ENCODE data around the gene SLC39A8. TPM values are rescaled to one million over a fixed set of nuclear protein-coding genes. Genes with fewer than 3 reads are reported as not detected.

The SLC39A8 gene
- 19.0 and 20.4 TPM in 2 replicates for polyA plus RNA-seq (2011; rRNA removed)
- polyA plus RNA-seq (2012; cell fraction: cytosol; rRNA removed): 6.4 and 8.0 TPM in 2 replicates
- polyA plus RNA-seq (2012; cell fraction: nucleus; rRNA removed): 5.1 and 5.9 TPM in 2 replicates
- polyA plus RNA-seq (2017; fragmentation: RNase III; extraction: RNeasy Plus Mini Kit Qiagen cat#74134 plus additional on column Dnase treatment): 12.9 to 15.8 TPM (median 14.1 TPM) in 3 replicates
- polyA minus RNA-seq (2011; rRNA and poly(A)+ RNA removed): 9.4 and 10.4 TPM in 2 replicates

DNA sequence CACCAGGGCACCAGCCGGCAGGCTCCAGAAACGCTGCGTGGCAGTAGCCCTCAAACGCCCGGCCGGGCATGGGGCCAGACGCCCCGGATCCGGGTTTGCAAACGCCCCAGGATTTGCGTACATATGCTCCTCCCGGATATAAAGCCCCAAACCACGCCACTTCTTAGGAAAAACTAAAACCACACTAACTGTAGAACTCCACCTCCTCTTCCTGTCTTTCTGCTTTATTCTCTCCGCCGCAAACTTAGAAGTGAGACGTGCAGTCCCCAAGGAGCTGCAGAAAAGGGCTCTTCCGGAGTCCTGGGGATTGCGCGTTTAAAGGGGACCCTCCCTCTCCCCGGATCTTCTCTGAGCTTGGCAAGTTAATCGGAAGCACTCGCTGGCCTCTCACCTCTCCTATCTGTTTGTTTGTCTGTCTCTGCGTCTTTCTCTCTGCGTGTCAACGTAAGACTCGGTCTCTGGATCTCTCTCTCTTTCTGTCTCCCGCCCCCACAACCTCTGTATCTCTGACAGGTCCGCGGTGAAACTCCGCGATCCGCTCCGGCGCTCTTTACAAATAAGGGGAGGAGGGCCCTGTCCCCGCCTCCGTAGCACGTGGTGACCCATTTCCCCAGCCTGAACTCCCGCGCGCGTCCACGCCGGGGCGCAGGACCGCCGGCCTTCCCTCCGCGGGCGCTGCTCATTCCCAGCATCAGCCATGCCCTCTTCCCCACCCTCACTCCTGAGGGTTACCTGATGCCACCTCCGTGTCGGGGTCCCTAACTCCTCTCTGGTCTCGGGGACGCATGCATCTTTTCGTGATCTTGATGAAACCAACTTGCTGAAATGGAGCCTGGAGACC lies at the start of gene SLC39A8:
TSS of gene SLC39A8 (minus strand) at position 529 of the 841 bp plus-strand sequence. CDS start 820 bp downstream, outside the sequence.
- H3K4me1 ChIP-seq: peaks cover 9% of the 10 kb centered on the region; the same call in 1 of the 3 replicates
- peak within 1 kb of the TSS; percentile 74 to 93 for H3K27ac ChIP-seq
- POLR2A ChIA-PET: interaction anchor here (1.8 kb wide), 1 partner anchor 86 kb away, joined by 9 read pairs; no protein-coding TSS in a partner anchor
- DNase-seq (ENCODE audit: low read depth in 1 of 2, low spot score in 1 of 2) (peak; percentile 75 to 89), ATAC-seq (peak; percentile 93 to 94), FAIRE-seq (no peak)
- WGBS (ENCODE audit: missing lambda C conversion rate): under 1% methylated on average over 51 of the region's 54 CpGs
- no peaks in the 10 kb centered on the region for H3K9me3 ChIP-seq
- H3K4me3 ChIP-seq: peak within 1 kb of the TSS; percentile 56
- peak within 1 kb of the TSS; percentile 84 for H3K4me2 ChIP-seq
- CTCF ChIA-PET: interaction anchor here (0.6 to 2.1 kb wide), 4 partner anchors 71 to 86 kb away, joined by 3 to 13 read pairs (median 4); no protein-coding TSS in a partner anchor
- TF ChIP-seq KDM1A (IDR thresholded peaks at IDR 0.05; ENCODE audit: low read depth) (no peak), RARB (CRISPR knock-in tag; IDR thresholded peaks at IDR 0.05) (no peak), ZFP36 (IDR thresholded peaks at IDR 0.05; ENCODE audit: borderline replicate concordance, partially characterized antibody) (no peak), FOXS1 (CRISPR knock-in tag; IDR thresholded peaks at IDR 0.05) (no peak), MYC (IDR thresholded peaks at IDR 0.05; ENCODE audit: borderline replicate concordance, low read length) (0 out of 2 replicates have a peak, but pooled peaks have one; percentile 77), SREBF2 (IDR thresholded peaks at IDR 0.05) (no peak), EHF (CRISPR knock-in tag; IDR thresholded peaks at IDR 0.05) (no peak), HOXB5 (CRISPR knock-in tag; IDR thresholded peaks at IDR 0.05) (no peak), POLR2AphosphoS2 (conservative IDR thresholded peaks at IDR 0.05; ENCODE audit: low read length) (no peak), ESRRA (IDR thresholded peaks at IDR 0.05; ENCODE audit: borderline replicate concordance, low read length) (no peak), RNF2 (IDR thresholded peaks at IDR 0.05; ENCODE audit: borderline replicate concordance, low read depth) (0 out of 2 replicates have a peak, but pooled peaks have one; percentile 20), MAFK (IDR thresholded peaks at IDR 0.05; ENCODE audit: partially characterized antibody) (no peak), TFCP2L1 (CRISPR knock-in tag; IDR thresholded peaks at IDR 0.05) (no peak), HDAC2 (IDR thresholded peaks at IDR 0.05) (no peak), TP53 (CRISPR knock-in tag; IDR thresholded peaks at IDR 0.05) (no peak), GATA3 (IDR thresholded peaks at IDR 0.05; ENCODE audit: borderline replicate concordance) (no peak), NR3C1 (IDR thresholded peaks at IDR 0.05) (no peak), CBX8 (IDR thresholded peaks at IDR 0.05) (no peak), JUN (IDR thresholded peaks at IDR 0.05) (peak in 1 of 2 experiments; percentile 20; a peak in 1 of 5 replicates), EHMT2 (IDR thresholded peaks at IDR 0.05; ENCODE audit: low read depth) (no peak), RCOR1 (IDR thresholded peaks at IDR 0.05; ENCODE audit: low read depth, low read length) (no peak), HEYL (CRISPR knock-in tag; IDR thresholded peaks at IDR 0.05) (no peak), JUNB (IDR thresholded peaks at IDR 0.05) (no peak), FOSB (CRISPR knock-in tag; IDR thresholded peaks at IDR 0.05) (no peak), SMC3 (IDR thresholded peaks at IDR 0.05) (peak; percentile 79), BHLHE40 (IDR thresholded peaks at IDR 0.05; ENCODE audit: low read depth, low read length) (no peak), FOSL2 (IDR thresholded peaks at IDR 0.05) (no peak), FOSL2 (CRISPR knock-in tag; IDR thresholded peaks at IDR 0.05) (no peak), CHD4 (IDR thresholded peaks at IDR 0.05; ENCODE audit: borderline replicate concordance) (no peak), MAZ (IDR thresholded peaks at IDR 0.05; ENCODE audit: borderline replicate concordance, low read depth, low read length) (no peak), PHF8 (IDR thresholded peaks at IDR 0.05; ENCODE audit: borderline replicate concordance, low read depth) (no peak)
- TF ChIP-seq, protein P1, sequence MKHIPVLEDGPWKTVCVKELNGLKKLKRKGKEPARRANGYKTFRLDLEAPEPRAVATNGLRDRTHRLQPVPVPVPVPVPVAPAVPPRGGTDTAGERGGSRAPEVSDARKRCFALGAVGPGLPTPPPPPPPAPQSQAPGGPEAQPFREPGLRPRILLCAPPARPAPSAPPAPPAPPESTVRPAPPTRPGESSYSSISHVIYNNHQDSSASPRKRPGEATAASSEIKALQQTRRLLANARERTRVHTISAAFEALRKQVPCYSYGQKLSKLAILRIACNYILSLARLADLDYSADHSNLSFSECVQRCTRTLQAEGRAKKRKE (CRISPR knock-in tag; IDR thresholded peaks at IDR 0.05; ENCODE audit: low read depth): no peak
- TF ChIP-seq, protein P2, sequence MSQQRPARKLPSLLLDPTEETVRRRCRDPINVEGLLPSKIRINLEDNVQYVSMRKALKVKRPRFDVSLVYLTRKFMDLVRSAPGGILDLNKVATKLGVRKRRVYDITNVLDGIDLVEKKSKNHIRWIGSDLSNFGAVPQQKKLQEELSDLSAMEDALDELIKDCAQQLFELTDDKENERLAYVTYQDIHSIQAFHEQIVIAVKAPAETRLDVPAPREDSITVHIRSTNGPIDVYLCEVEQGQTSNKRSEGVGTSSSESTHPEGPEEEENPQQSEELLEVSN (IDR thresholded peaks at IDR 0.05; ENCODE audit: borderline replicate concordance, low read depth): peak; percentile 90
- TF ChIP-seq, protein P3, sequence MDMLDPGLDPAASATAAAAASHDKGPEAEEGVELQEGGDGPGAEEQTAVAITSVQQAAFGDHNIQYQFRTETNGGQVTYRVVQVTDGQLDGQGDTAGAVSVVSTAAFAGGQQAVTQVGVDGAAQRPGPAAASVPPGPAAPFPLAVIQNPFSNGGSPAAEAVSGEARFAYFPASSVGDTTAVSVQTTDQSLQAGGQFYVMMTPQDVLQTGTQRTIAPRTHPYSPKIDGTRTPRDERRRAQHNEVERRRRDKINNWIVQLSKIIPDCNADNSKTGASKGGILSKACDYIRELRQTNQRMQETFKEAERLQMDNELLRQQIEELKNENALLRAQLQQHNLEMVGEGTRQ (IDR thresholded peaks at IDR 0.05): peak; percentile 53
- TF ChIP-seq, protein P4, sequence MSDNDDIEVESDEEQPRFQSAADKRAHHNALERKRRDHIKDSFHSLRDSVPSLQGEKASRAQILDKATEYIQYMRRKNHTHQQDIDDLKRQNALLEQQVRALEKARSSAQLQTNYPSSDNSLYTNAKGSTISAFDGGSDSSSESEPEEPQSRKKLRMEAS (IDR thresholded peaks at IDR 0.05): peak; percentile 97
- TF ChIP-seq, protein P5, sequence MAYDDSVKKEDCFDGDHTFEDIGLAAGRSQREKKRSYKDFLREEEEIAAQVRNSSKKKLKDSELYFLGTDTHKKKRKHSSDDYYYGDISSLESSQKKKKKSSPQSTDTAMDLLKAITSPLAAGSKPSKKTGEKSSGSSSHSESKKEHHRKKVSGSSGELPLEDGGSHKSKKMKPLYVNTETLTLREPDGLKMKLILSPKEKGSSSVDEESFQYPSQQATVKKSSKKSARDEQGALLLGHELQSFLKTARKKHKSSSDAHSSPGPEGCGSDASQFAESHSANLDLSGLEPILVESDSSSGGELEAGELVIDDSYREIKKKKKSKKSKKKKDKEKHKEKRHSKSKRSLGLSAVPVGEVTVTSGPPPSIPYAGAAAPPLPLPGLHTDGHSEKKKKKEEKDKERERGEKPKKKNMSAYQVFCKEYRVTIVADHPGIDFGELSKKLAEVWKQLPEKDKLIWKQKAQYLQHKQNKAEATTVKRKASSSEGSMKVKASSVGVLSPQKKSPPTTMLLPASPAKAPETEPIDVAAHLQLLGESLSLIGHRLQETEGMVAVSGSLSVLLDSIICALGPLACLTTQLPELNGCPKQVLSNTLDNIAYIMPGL (CRISPR knock-in tag; IDR thresholded peaks at IDR 0.05; ENCODE audit: borderline replicate concordance): no peak
- TF ChIP-seq, protein P6, sequence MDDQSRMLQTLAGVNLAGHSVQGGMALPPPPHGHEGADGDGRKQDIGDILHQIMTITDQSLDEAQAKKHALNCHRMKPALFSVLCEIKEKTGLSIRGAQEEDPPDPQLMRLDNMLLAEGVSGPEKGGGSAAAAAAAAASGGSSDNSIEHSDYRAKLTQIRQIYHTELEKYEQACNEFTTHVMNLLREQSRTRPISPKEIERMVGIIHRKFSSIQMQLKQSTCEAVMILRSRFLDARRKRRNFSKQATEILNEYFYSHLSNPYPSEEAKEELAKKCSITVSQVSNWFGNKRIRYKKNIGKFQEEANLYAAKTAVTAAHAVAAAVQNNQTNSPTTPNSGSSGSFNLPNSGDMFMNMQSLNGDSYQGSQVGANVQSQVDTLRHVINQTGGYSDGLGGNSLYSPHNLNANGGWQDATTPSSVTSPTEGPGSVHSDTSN (IDR thresholded peaks at IDR 0.05): no peak
